ENCODE results near the gene ANXA3. TPM values are rescaled to one million over a fixed set of nuclear protein-coding genes. Genes with fewer than 3 reads are reported as not detected.

The ANXA3 gene
- total and polyA plus RNA-seq, 2 donors (not counting 3 experiments of a cell fraction or from before 2014, with no cell fraction given): 52.9 to 78.4 TPM

DNA sequence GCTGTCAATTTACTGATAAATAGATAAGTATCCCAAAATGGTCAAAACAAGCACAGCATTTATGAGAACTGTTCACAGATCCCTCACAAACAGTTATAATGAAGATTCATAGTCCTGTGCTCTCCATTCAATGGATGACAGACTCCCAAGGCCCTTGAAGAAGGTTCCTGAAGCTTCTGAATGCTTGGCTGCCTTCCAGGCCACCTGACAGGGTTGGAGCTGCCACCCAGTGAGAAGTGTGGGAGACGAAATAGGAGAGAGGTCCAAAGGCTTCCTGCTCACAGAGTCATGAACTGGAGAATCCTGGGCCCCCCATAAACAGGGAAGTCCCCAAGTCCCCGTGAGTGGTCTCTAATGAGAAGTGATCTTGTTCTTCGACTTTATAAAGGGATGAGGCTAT lies 26.0 kb upstream of the ANXA3 start:
- no peak for DNase-seq (ENCODE audit: low read depth, low spot score)
- Histone ChIP-seq H3K4me1 (ENCODE audit: control insufficient read depth, extremely low read depth, insufficient read depth, low read length) (peaks cover 16% of the 10 kb centered on the region), H3K36me3 (ENCODE audit: control insufficient read depth in 2 of 2, extremely low read depth in 1 of 2, insufficient read depth in 2 of 2, low read length in 2 of 2) (no peaks in the 10 kb centered on the region), H3K4me2 (ENCODE audit: insufficient read depth, low read length) (no peak overlapping the region), H2AFZ (ENCODE audit: low read depth, low read length) (no peak overlapping the region), H3K27me3 (ENCODE audit: control insufficient read depth in 2 of 2, insufficient read depth in 2 of 2, low read length in 2 of 2) (no peaks in the 10 kb centered on the region), H3K27ac (ENCODE audit: insufficient read depth, low read depth, low read length) (no peak overlapping the region), H3K79me2 (ENCODE audit: control insufficient read depth, insufficient read depth, low read length) (no peaks in the 10 kb centered on the region), H3K9ac (replicated peaks; ENCODE audit: extremely low read depth, insufficient read depth, low read length) (no peak overlapping the region), H3K9me1 (replicated peaks; ENCODE audit: control insufficient read depth, extremely low read depth, insufficient read depth, low read length) (no peaks in the 10 kb centered on the region), H4K20me1 (replicated peaks; ENCODE audit: control insufficient read depth, extremely low read depth, insufficient read depth, low read length) (no peaks in the 10 kb centered on the region), H3K4me3 (replicated peaks in 1 of 3; ENCODE audit: insufficient read depth in 1 of 3, low read depth in 1 of 3, low read length in 3 of 3) (no peak overlapping the region), H3K9me3 (replicated peaks; ENCODE audit: control insufficient read depth, insufficient read depth, low read length) (no peaks in the 10 kb centered on the region)
- no peak for FAIRE-seq
- BruUV-seq (replicated peaks): no TSS peak
- dilution Hi-C loops (cut with MboI; ENCODE audit: extremely low pct_ligation_motif_present, low sequenced_read_pairs): no loop called here
- ChIA-PET POLR2A (no interaction called here), CTCF (no interaction called here)
- intact Hi-C loops (cut with micrococcal nuclease): no loop called here
- TF ChIP-seq EZH2 (IDR thresholded peaks at IDR 0.05; ENCODE audit: borderline replicate concordance, low read depth, low read length, severe bottlenecking): no peak
- no peak for TF ChIP-seq FOS (IDR thresholded peaks at IDR 0.05; ENCODE audit: borderline replicate concordance, insufficient read depth, low read length)
- TF ChIP-seq MAX (IDR thresholded peaks at IDR 0.05; ENCODE audit: insufficient read depth, insufficient read length): no peak
- TF ChIP-seq GATA2 (IDR thresholded peaks at IDR 0.05; ENCODE audit: insufficient read depth, insufficient read length, low read depth, low read length): no peak
- TF ChIP-seq, protein P1, sequence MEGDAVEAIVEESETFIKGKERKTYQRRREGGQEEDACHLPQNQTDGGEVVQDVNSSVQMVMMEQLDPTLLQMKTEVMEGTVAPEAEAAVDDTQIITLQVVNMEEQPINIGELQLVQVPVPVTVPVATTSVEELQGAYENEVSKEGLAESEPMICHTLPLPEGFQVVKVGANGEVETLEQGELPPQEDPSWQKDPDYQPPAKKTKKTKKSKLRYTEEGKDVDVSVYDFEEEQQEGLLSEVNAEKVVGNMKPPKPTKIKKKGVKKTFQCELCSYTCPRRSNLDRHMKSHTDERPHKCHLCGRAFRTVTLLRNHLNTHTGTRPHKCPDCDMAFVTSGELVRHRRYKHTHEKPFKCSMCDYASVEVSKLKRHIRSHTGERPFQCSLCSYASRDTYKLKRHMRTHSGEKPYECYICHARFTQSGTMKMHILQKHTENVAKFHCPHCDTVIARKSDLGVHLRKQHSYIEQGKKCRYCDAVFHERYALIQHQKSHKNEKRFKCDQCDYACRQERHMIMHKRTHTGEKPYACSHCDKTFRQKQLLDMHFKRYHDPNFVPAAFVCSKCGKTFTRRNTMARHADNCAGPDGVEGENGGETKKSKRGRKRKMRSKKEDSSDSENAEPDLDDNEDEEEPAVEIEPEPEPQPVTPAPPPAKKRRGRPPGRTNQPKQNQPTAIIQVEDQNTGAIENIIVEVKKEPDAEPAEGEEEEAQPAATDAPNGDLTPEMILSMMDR (IDR thresholded peaks at IDR 0.05; ENCODE audit: extremely low read depth in 1 of 2, insufficient read depth in 1 of 2, low read depth in 1 of 2, low read length in 2 of 2): no peak
- no peak for TF ChIP-seq POLR2A (IDR thresholded peaks at IDR 0.05; ENCODE audit: low read depth, low read length)
- no peak for TF ChIP-seq MYC (IDR thresholded peaks at IDR 0.05; ENCODE audit: low read depth, low read length)
- no peak for TF ChIP-seq JUN (IDR thresholded peaks at IDR 0.05; ENCODE audit: borderline replicate concordance, insufficient read depth, insufficient read length, low read depth)
- no peak for TF ChIP-seq POLR2AphosphoS5 (IDR thresholded peaks at IDR 0.05; ENCODE audit: insufficient read depth, low read depth, low read length)
